ENCODE measurements around the gene ANKRD1. TPM values are rescaled to one million over a fixed set of nuclear protein-coding genes. Genes with fewer than 3 reads are reported as not detected.

The ANKRD1 gene
- total RNA-seq, 1 donor from 2014 or later = 14.1 TPM

- Histone ChIP-seq H3K9ac (ENCODE audit: low read depth in 1 of 3, low read length in 3 of 3) (no peak overlapping the region), H3K4me1 (ENCODE audit: control insufficient read depth in 3 of 3, insufficient read depth in 3 of 3, low read length in 3 of 3) (peaks cover 3 to 4% (median 4%) of the 10 kb centered on the region in 3 donors), H3K27me3 (ENCODE audit: control insufficient read depth in 3 of 3, insufficient read depth in 3 of 3, low read length in 3 of 3) (no peaks in the 10 kb centered on the region), H3K36me3 (ENCODE audit: control insufficient read depth in 3 of 3, insufficient read depth in 3 of 3, low read length in 3 of 3) (no peaks in the 10 kb centered on the region), H3K4me3 (ENCODE audit: low read length in 3 of 3) (no peak overlapping the region), H3K27ac (ENCODE audit: low read depth, low read length) (no peak overlapping the region), H3K9me3 (ENCODE audit: control insufficient read depth in 3 of 3, low read length in 3 of 3) (no peaks in the 10 kb centered on the region)
These were observed 15.4 kb upstream of the ANKRD1 start for GRCh38 chr10:90936276-90936659.

- H3K4me1 ChIP-seq (ENCODE audit: control insufficient read depth in 3 of 3, insufficient read depth in 3 of 3, low read length in 3 of 3) = peaks cover 9% of the 10 kb centered on the region in 3 donors
- no peak overlapping the region for H3K27ac ChIP-seq (ENCODE audit: low read depth, low read length)
- H3K9me3 ChIP-seq (ENCODE audit: control insufficient read depth in 3 of 3, low read length in 3 of 3) = no peaks in the 10 kb centered on the region
- no peaks in the 10 kb centered on the region for H3K27me3 ChIP-seq (ENCODE audit: control insufficient read depth in 3 of 3, insufficient read depth in 3 of 3, low read length in 3 of 3)
- H3K36me3 ChIP-seq (ENCODE audit: control insufficient read depth in 3 of 3, insufficient read depth in 3 of 3, low read length in 3 of 3) = no peaks in the 10 kb centered on the region
- H3K9ac ChIP-seq (ENCODE audit: low read depth in 1 of 3, low read length in 3 of 3) = no peak overlapping the region
- H3K4me3 ChIP-seq (ENCODE audit: low read length in 3 of 3) = no peak overlapping the region
These were observed 14.8 kb upstream of the ANKRD1 start for GRCh38 chr10:90935581-90936275.

GRCh38 chr10:90930971-90931871, 10.3 kb upstream of the ANKRD1 start:
- no peaks in the 10 kb centered on the region for H3K27me3 ChIP-seq (ENCODE audit: control insufficient read depth in 3 of 3, insufficient read depth in 3 of 3, low read length in 3 of 3)
- no peaks in the 10 kb centered on the region for H3K36me3 ChIP-seq (ENCODE audit: control insufficient read depth in 3 of 3, insufficient read depth in 3 of 3, low read length in 3 of 3)
- peak overlapping the region in 2 of 3 donors; percentile 8 to 26 for H3K4me3 ChIP-seq (ENCODE audit: low read length in 3 of 3)
- H3K9me3 ChIP-seq (ENCODE audit: control insufficient read depth in 3 of 3, low read length in 3 of 3) = no peaks in the 10 kb centered on the region
- H3K9ac ChIP-seq (ENCODE audit: low read depth in 1 of 3, low read length in 3 of 3) = peak overlapping the region in 1 of 3 donors; percentile 48
- H3K4me1 ChIP-seq (ENCODE audit: control insufficient read depth in 3 of 3, insufficient read depth in 3 of 3, low read length in 3 of 3) = peaks cover 24 to 26% (median 25%) of the 10 kb centered on the region in 3 donors
- H3K27ac ChIP-seq (ENCODE audit: low read depth, low read length) = peak overlapping the region; percentile 85

- Histone ChIP-seq H3K9me3 (ENCODE audit: control insufficient read depth in 3 of 3, low read length in 3 of 3) (no peaks in the 10 kb centered on the region), H3K27ac (ENCODE audit: low read depth, low read length) (peak overlapping the region; percentile 85), H3K36me3 (ENCODE audit: control insufficient read depth in 3 of 3, insufficient read depth in 3 of 3, low read length in 3 of 3) (no peaks in the 10 kb centered on the region), H3K9ac (ENCODE audit: low read depth in 1 of 3, low read length in 3 of 3) (peak overlapping the region; percentile 48 to 65 (median 61)), H3K4me3 (ENCODE audit: low read length in 3 of 3) (peak overlapping the region; percentile 14 to 17 (median 16)), H3K27me3 (ENCODE audit: control insufficient read depth in 3 of 3, insufficient read depth in 3 of 3, low read length in 3 of 3) (no peaks in the 10 kb centered on the region), H3K4me1 (ENCODE audit: control insufficient read depth in 3 of 3, insufficient read depth in 3 of 3, low read length in 3 of 3) (peaks cover 24 to 26% (median 25%) of the 10 kb centered on the region in 3 donors)
These were observed 9.4 kb upstream of the ANKRD1 start for GRCh38 chr10:90930070-90930837.

- Histone ChIP-seq H3K36me3 (ENCODE audit: control insufficient read depth in 3 of 3, insufficient read depth in 3 of 3, low read length in 3 of 3) (no peaks in the 10 kb centered on the region), H3K9ac (ENCODE audit: low read depth in 1 of 3, low read length in 3 of 3) (no peak overlapping the region), H3K4me1 (ENCODE audit: control insufficient read depth in 3 of 3, insufficient read depth in 3 of 3, low read length in 3 of 3) (peaks cover 30 to 34% (median 33%) of the 10 kb centered on the region in 3 donors), H3K27ac (ENCODE audit: low read depth, low read length) (no peak overlapping the region), H3K4me3 (ENCODE audit: low read length in 3 of 3) (no peak overlapping the region), H3K27me3 (ENCODE audit: control insufficient read depth in 3 of 3, insufficient read depth in 3 of 3, low read length in 3 of 3) (no peaks in the 10 kb centered on the region), H3K9me3 (ENCODE audit: control insufficient read depth in 3 of 3, low read length in 3 of 3) (no peaks in the 10 kb centered on the region)
These were observed 8.3 kb upstream of the ANKRD1 start for GRCh38 chr10:90929179-90929578.

- no peaks in the 10 kb centered on the region for H3K27me3 ChIP-seq (ENCODE audit: control insufficient read depth in 3 of 3, insufficient read depth in 3 of 3, low read length in 3 of 3)
- H3K9me3 ChIP-seq (ENCODE audit: control insufficient read depth in 3 of 3, low read length in 3 of 3) = no peaks in the 10 kb centered on the region
- no peaks in the 10 kb centered on the region for H3K36me3 ChIP-seq (ENCODE audit: control insufficient read depth in 3 of 3, insufficient read depth in 3 of 3, low read length in 3 of 3)
- H3K9ac ChIP-seq (ENCODE audit: low read depth in 1 of 3, low read length in 3 of 3) = no peak overlapping the region
- H3K27ac ChIP-seq (ENCODE audit: low read depth, low read length) = no peak overlapping the region
- no peak overlapping the region for H3K4me3 ChIP-seq (ENCODE audit: low read length in 3 of 3)
- peaks cover 30 to 34% (median 33%) of the 10 kb centered on the region in 3 donors for H3K4me1 ChIP-seq (ENCODE audit: control insufficient read depth in 3 of 3, insufficient read depth in 3 of 3, low read length in 3 of 3)
These were observed 6.4 kb upstream of the ANKRD1 start for GRCh38 chr10:90927293-90927692.

GRCh38 chr10:90925079-90926029, 4.5 kb upstream of the ANKRD1 start:
- Histone ChIP-seq H3K27ac (ENCODE audit: low read depth, low read length) (peak overlapping the region; percentile 54), H3K36me3 (ENCODE audit: control insufficient read depth in 3 of 3, insufficient read depth in 3 of 3, low read length in 3 of 3) (no peaks in the 10 kb centered on the region), H3K4me1 (ENCODE audit: control insufficient read depth in 3 of 3, insufficient read depth in 3 of 3, low read length in 3 of 3) (peaks cover 17 to 27% (median 19%) of the 10 kb centered on the region in 3 donors), H3K9me3 (ENCODE audit: control insufficient read depth in 3 of 3, low read length in 3 of 3) (no peaks in the 10 kb centered on the region), H3K9ac (ENCODE audit: low read depth in 1 of 3, low read length in 3 of 3) (no peak overlapping the region), H3K4me3 (ENCODE audit: low read length in 3 of 3) (no peak overlapping the region), H3K27me3 (ENCODE audit: control insufficient read depth in 3 of 3, insufficient read depth in 3 of 3, low read length in 3 of 3) (no peaks in the 10 kb centered on the region)

GRCh38 chr10:90924552-90924951, 3.7 kb upstream of the ANKRD1 start:
- H3K4me3 ChIP-seq (ENCODE audit: low read length in 3 of 3) = no peak overlapping the region
- H3K27ac ChIP-seq (ENCODE audit: low read depth, low read length) = peak overlapping the region; percentile 54
- peaks cover 9 to 26% (median 12%) of the 10 kb centered on the region in 3 donors for H3K4me1 ChIP-seq (ENCODE audit: control insufficient read depth in 3 of 3, insufficient read depth in 3 of 3, low read length in 3 of 3)
- H3K9ac ChIP-seq (ENCODE audit: low read depth in 1 of 3, low read length in 3 of 3) = no peak overlapping the region
- no peaks in the 10 kb centered on the region for H3K36me3 ChIP-seq (ENCODE audit: control insufficient read depth in 3 of 3, insufficient read depth in 3 of 3, low read length in 3 of 3)
- H3K9me3 ChIP-seq (ENCODE audit: control insufficient read depth in 3 of 3, low read length in 3 of 3) = no peaks in the 10 kb centered on the region
- no peaks in the 10 kb centered on the region for H3K27me3 ChIP-seq (ENCODE audit: control insufficient read depth in 3 of 3, insufficient read depth in 3 of 3, low read length in 3 of 3)

All from skeletal muscle tissue (tissue), 4 donors.